GM19397 (cell line): ENCODE measurements around the gene RIC8A.

Experiments
- ATAC-seq: cut with Tn5 transposase; IDR thresholded peaks from one replicate; pipeline ENCODE4 v1.9.1; 2021; ENCODE audit warnings: mild to moderate bottlenecking, moderate library complexity; ENCODE audit not compliant: unreplicated experiment

RIC8A gene

GRCh38 chr11:203945-204586, 3.4 kb upstream of the RIC8A start:
- no peak for ATAC-seq

- no peak for ATAC-seq
Observed at GRCh38 chr11:204587-205109, 2.9 kb upstream of the RIC8A start.

- ATAC-seq, result no peak
Observed at GRCh38 chr11:205221-206001, 2.1 kb upstream of the RIC8A start.

DNA sequence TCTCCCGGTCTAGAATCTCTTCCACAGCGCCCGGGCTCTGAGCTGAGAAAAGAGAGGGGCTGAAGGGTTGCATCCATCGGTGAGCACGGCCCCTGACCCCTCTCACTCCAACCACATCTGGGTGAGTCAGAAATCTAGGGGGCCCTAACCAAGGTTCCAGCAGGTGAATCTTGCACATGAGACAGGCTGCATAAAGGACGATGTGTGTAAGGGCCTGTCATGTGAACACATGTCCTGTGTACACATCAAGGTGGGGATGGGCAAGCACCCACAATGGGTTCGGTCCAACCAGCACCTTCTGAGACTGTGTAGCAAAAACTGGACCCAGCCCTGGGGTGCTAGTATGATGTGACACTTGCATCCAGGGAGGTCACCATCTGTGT, 1.5 kb upstream of the RIC8A start:
- ATAC-seq, result no peak

- ATAC-seq, result no peak
Observed at GRCh38 chr11:206526-207207, 841 bp upstream of the RIC8A start.

DNA sequence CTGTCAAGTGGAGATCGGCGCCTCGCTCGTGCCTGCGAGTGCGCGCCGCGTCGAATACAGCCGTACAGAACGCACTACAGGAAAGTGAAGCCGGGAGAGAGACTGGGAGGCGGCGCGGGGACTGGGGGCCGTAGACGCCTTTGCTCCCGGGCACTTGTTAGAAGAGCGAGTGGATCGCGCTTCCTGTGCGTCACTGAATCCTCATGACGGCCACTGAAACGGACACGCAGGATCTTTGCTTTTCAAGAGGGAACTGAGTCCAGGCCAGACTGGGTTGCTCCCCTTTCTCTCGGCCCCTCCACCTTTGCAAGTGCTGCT, 314 bp downstream of the RIC8A start:
- ATAC-seq, result no peak

DNA sequence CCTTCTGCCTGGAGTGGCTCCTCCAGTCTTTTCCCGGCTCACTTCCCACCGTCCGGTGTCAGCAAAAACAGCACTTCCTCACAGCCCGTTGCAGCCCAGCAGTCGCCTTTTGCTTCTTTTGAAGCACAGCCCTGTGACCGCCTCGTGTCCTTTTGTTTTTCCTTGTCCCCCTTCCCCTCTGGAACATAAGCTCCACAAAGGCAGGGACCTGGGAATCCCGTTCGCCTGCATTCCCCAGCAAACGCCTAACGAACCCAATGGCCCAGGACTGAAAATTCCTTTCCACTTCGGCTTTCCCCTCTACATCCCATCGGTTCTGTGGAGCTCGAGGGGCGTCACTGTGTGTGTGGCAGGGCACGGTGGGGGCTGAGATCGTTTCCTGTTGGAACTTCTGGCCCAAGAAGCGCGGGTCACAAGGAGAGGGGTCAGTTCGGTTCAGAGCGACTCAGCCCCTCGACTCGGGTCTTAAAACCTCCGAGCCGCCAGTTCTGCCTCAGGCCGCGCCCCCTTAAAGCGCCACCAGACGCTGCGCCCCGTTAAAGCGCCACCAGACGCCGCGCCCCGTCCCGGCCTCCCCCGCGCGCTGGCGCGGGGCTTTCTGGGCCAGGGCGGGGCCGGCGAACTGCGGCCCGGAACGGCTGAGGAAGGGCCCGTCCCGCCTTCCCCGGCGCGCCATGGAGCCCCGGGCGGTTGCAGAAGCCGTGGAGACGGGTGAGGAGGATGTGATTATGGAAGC, 841 bp downstream of the RIC8A start:
- ATAC-seq, result peak; percentile 34

DNA sequence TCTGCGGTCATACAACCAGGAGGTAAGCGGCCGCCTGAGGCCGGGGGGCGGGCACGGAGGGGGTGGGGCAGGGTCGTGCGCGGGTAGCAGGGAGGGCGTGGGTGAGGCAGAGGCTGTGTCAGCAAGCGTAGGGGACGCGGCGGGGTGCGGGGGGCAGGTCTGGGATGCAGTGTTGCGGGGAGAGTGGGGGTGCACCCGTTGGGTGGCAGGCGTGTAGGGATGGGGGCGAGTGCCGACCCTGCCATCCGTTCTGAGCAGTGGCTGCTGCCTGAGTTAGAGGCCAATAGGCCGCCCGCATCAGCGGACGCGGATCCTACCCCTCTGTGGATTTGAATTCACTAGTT, 1.4 kb downstream of the RIC8A start:
- no peak for ATAC-seq

DNA sequence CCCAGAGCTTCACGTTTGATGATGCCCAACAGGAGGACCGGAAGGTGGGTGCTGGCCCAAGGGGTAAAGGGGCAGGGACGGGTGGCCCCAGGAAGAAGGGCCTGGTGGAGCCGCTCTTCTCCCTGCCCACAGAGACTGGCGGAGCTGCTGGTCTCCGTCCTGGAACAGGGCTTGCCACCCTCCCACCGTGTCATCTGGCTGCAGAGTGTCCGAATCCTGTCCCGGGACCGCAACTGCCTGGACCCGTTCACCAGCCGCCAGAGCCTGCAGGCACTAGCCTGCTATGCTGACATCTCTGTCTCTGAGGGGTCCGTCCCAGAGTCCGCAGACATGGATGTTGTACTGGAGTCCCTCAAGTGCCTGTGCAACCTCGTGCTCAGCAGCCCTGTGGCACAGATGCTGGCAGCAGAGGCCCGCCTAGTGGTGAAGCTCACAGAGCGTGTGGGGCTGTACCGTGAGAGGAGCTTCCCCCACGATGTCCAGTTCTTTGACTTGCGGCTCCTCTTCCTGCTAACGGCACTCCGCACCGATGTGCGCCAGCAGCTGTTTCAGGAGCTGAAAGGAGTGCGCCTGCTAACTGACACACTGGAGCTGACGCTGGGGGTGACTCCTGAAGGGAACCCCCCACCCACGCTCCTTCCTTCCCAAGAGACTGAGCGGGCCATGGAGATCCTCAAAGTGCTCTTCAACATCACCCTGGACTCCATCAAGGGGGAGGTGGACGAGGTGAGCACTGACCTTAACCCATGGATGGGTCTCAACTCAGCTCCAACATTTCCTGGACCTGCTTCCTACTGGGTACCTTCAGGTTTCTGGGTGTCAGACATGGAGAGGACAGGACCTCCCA, 2.0 kb downstream of the RIC8A start:
- ATAC-seq, result no peak

DNA sequence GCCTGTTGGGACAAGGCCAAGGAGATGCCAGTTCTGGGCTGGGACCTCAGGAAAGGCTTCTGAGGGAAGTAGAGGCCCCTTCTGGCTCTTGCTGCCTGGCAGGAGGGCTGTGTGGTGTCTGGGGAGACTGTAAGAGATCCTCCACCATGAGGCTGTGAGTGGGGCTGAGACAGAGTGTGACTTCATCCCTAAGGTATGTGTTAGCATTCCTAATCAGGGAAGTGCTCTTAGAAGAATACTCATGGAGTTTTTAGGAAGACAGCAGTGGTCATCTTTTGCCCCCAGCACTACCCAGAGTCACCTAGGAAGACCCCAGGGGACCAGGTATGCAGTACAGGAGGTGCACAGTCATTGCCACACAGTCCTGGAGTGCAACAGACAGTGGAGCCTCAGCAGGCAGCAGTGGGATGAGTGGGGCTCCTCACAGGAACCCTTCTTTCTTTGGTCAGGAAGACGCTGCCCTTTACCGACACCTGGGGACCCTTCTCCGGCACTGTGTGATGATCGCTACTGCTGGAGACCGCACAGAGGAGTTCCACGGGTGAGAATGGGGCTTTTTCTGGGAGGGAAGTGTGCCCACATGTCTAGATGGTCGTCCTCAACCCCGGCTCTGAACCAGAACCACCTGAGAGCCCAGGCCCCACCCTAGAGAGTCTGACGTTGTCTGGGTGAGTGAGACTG, 2.8 kb downstream of the RIC8A start:
- ATAC-seq, result no peak

GRCh38 chr11:210803-211180, 3.3 kb downstream of the RIC8A start:
- no peak for ATAC-seq

DNA sequence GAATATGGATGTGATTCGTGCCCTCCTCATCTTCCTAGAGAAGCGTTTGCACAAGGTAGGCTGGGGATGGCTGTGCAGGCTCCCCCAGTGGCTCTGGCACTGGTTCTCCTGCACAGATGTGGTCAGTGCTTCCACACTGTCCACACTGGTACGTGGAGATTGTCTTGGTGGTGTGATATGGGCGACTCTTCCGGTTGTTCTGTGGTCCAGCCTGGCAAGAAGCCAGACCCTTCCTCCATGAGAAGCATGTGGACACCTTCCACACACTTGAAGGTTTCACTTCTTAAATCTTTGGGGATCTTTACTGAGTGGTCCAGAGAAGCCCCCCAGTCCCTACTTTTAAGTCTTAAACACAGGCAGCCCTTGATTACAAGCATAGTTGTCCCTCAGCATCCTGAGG, 3.8 kb downstream of the RIC8A start:
- no peak for ATAC-seq

DNA sequence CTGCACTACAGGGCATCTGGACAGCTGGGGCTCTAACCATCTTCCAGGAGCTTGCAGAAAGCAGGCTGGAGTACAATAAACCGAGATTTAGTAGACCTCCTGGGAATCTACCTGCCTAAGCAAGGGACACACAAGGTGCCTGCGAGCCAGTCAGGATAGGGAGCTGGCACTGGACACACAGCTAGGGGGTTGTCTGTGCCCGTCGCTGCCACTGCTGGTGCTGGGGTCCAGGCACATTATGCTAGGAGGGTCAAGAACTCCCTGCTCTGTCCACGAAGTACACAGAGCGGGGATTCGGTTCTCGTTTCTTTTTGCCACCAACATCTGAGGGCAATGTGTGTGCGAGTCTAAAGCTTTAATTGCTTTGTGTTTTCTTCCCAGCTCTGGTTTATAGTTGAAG, 4.2 kb downstream of the RIC8A start:
- no peak for ATAC-seq

- ATAC-seq, result no peak
Observed at GRCh38 chr11:212150-213100, 4.9 kb downstream of the RIC8A start.

GRCh38 chr11:213111-213510, 5.6 kb downstream of the RIC8A start:
- no peak for ATAC-seq

- no peak for ATAC-seq
Observed at GRCh38 chr11:214083-214482, 6.6 kb downstream of the RIC8A start.

DNA sequence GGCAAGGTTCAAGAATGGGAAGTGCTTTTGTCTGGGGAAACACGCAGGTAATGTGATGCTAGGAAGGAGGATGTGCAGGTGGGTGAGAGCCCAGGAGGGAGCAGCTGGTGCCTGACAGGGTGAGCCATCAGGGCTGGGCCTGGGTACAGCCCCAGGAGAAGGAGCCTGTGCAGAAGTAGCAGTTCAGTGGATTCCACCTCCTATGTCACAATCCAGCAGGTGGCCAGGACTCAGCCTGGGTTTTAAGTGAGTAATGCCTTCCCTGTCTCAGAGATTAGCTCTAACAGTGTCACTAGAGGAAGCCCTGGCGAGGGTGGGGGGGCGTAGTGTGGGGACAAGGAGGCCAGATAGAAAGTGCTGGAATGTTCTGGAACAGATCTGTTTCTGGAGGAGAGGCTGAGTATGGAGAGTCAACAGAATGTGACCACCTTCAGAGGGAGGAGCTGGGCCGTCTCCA, 8.1 kb downstream of the RIC8A start:
- ATAC-seq, result no peak

DNA sequence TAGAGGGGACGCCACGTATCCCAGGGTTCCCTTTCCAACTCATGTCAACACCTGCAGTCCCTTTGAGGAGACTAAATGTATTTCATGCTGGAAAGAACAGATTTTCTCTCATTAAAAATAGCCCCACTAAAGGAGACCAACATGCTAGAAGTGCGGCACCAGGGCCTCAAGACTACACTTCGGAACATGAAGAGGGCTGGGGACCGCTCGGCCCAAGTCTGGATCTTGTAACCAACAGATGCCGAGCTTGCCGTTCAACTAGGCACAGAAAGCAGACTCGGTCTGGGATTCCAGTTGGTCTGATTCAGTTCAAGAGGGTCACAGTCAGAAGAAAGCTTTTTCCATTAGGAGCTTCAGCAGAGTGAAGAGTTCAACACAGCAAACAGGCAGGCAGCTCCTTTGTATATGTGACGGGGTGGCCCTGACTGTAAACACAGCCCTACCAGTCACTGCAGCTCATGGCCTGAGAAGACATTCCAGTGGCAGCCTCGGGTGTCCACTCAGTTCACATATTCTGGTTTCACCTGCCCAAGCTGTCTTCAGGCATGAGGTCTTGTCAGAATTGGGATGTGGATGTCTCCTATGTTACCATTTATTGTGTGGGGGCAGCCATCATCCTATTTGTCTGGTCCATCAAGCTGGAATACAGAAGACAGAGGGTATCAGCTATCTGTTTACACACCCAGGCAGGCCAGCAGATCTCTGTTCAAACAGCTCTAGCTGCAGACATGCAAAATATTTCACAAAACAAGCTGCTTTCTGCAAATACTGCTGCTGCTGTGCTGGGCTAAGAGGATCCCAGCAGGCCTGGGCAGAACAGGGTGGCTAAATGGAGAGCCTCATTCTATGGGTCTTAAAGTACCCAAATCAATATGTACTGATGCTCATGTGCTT, 8.8 kb downstream of the RIC8A start:
- no peak for ATAC-seq
